HepG2 (cell line): ENCODE results near the gene ERV3-1.

Experiments used
- MXI1 ChIP-seq: IDR thresholded peaks from 3 replicates; pipeline ENCODE4 v1.6.1; 2012; ENCODE audit warnings: low read depth, low read length, inconsistent platforms, borderline replicate concordance
- NFATC3 ChIP-seq: sonication (generic); formaldehyde crosslinking; IDR thresholded peaks from 2 replicates; pipeline ENCODE4 v1.5.1; 2020; ENCODE audit warnings: mild to moderate bottlenecking, missing genetic modification reagents
- NR2C2 ChIP-seq: sonication (generic); formaldehyde crosslinking; IDR thresholded peaks from 2 replicates; pipeline ENCODE4 v1.4.0; 2020; ENCODE audit warnings: missing genetic modification reagents, mild to moderate bottlenecking, moderate library complexity, borderline replicate concordance
- SAP130 ChIP-seq: IDR thresholded peaks from 2 replicates; pipeline ENCODE4 v1.6.1; 2016; ENCODE audit warnings: low read depth
- ZKSCAN5 ChIP-seq: sonication (generic); formaldehyde crosslinking; IDR thresholded peaks from 2 replicates; pipeline ENCODE4 v1.5.1; 2020; ENCODE audit warnings: mild to moderate bottlenecking, missing genetic modification reagents
- ZNF138 ChIP-seq: sonication (generic); formaldehyde crosslinking; IDR thresholded peaks from 2 replicates; pipeline ENCODE4 v1.5.0; 2020; ENCODE audit warnings: mild to moderate bottlenecking, low read depth, missing genetic modification reagents
- ZNF382 ChIP-seq: sonication (generic); formaldehyde crosslinking; IDR thresholded peaks from 2 replicates; pipeline ENCODE4 v1.5.0; 2020; ENCODE audit warnings: missing genetic modification reagents, mild to moderate bottlenecking, borderline replicate concordance

DNA sequence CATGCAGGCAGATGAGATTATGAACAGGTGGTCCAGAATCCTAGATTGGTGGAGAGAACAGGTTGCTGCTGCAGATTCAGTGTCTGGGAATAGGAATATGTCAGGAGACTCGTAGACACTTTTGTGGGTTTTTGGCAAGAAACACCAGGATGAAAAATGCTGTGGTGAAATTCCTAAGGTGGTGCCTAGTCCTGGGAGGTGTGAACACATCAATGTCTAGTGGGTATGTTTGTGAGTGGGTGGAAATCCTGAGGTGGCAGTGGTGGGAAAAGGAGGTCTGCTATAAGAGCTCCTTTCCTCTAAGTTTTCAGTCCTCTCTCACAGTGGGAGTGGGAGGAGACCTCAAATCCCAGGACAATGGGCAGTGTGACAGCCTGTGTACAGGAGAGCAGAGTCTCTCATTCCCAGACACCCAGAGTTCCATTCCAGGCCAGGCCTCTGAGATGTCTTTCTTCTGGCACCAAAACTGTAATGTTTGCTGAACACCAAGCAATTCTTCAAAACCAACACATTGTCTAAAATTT lies 5.1 kb downstream of the ERV3-1 start:
- no peak for TF ChIP-seq NFATC3
- no peak for TF ChIP-seq NR2C2 (CRISPR knock-in tag)
- no peak for TF ChIP-seq MXI1
- TF ChIP-seq ZKSCAN5 (CRISPR knock-in tag), result no peak
- no peak for TF ChIP-seq ZNF382 (CRISPR knock-in tag)
- TF ChIP-seq ZNF138 (CRISPR knock-in tag), result no peak
- no peak for TF ChIP-seq SAP130
